GM19043 (cell line): Measurements from ENCODE around the gene CYBC1.

Experiments used
- ATAC-seq: cut with Tn5 transposase; IDR thresholded peaks from one replicate; pipeline ENCODE4 v1.9.1; 2021; ENCODE audit warnings: low read depth; ENCODE audit not compliant: unreplicated experiment

CYBC1 gene

GRCh38 chr17:82450357-82451106 lies at the start of gene CYBC1:
Gene CYBC1 (minus strand): TSS chr17:82450752. CDS start chr17:82449254, 1,498 bp downstream.
- no peak for ATAC-seq

DNA sequence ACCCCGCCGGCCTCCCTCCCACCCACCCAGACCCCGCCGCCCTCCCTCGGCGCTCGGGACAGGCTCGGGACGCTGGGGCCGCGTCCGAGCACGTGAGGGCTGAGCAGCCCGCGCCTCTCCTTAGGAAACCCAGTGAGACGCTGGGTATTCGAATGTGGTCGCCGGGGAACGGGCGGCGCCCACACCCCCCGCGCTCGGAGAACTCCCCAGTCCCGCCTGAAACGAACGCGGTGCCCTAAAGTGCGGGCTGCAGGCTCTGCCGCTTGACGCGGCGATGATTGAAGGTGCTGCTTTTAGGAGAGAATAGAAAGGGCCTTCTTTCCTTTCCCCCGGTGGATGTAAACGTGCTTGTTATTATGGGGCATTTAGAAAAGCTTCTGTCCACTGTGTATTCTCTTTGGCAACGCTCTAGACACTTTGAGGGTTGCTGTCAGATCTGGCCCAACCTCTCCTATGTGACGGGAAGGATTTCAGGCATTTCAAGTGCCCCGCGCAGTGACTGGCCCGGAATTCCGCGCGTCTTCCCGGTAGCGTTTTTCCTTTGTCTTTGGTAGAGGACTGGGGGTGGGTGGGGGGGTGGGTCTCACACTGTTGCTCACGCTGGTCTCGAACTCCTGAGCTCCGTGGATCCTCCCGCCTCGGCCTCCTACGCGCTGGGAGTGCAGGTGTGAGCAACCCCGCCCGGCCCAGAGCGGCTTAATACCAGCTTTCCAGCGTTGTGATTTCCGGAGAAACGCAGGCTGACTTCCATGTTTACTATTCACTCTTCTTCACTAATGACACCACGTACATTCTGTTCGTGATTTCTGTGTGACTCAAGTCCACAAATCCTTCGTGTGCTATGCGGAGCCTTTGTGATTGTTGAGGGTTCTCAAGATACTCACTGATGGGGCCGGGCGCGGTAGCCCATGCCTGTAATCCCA lies 47.2 kb upstream of the CYBC1 start:
- ATAC-seq: no peak

- ATAC-seq: peak; percentile 57
Measured at GRCh38 chr17:82496529-82497434, 46.2 kb upstream of the CYBC1 start.

DNA sequence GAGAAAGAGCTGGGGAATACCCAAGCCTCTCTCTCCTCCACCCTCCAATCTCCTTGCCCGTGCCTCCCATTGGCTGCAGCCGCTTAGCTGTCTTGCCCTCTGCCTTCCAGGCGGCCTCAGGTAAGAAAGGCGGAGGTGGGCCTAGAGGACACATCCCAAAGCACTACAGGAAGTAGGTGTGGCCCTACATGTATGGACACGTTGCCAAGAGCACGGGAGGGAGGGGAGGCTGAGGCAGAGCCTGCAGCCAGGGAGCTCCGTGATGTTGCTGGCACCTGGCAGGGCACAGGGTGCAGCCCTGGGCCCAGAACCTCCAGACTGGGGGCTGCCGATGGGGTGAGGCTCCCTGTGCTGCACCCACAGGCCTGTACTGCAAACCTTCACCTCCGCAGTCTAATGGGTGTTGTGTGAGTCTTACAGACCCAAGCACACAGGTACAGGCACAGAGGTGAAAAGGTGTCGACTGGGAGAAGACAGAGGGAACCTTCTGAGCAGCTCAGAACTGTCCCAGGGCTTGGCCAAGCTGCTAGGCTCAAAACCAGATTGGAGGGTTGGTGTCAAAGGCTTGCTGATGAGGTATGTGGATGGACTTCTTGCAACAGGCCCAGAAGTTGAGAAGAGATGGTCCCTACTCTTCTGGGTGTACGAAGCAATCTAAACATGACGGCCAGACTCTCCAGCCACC lies 45.4 kb upstream of the CYBC1 start:
- ATAC-seq: no peak

DNA sequence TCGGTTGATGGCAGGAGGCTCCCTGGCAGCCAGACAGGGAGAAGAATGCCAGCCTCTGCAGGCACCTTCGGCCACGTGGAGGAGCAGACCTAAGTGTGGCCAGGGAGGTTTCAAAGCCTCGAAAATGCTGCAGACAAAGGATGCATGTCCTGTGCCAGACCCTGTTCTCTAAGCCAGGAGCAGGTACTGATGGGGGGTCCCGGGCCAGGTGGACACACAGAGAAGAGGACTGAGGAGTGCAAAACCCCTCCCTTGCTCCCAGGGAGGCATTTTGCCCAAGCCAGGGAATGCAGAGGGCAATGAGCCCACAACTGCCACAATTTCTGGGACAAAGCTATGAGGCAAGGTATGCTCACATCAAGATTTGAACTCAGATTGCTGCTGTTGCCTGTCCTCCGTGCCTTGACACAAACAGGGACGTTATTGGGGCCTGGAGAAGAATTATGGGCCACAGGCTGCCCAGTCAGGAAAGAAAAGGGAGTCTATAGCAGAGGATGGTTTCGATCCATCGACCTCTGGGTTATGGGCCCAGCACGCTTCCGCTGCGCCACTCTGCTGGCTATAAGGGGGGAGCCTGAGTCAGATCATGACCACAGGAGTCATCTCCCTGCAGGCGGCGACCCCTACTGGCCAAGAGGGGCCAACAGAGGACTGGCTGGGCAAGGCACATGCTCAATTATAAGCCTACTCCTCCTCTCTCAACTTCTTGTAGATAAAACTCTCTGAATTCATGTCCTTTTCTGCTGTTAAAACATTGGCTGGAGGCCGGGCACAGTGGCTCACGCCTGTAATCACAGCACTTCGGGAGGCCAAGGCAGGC lies 43.9 kb upstream of the CYBC1 start:
- peak; percentile 52 for ATAC-seq

GRCh38 chr17:82493226-82493781 lies 42.8 kb upstream of the CYBC1 start:
- no peak for ATAC-seq

- no peak for ATAC-seq
Measured at GRCh38 chr17:82492643-82493225, 42.2 kb upstream of the CYBC1 start.

DNA sequence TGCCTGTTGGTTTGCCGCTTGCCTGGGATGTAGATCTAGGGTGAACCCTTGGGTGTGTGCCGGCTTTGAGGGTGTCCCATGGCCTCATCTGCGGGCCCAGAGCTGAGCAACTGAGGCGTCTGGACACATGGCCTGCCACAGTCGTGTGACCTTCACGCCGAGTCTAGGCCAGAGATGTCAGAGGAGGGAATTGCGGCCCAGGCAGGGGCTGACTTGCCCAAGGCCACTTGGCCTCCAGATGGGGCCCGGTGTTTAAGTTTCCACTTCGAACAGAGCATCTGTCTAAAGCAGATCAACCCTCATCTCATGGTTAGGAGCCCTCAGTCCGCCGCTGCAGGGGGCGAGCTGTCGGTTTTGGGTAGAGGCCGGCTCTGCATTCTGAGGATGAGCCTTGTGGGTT lies 41.0 kb upstream of the CYBC1 start:
- no peak for ATAC-seq

GRCh38 chr17:82491196-82491530 lies 40.6 kb upstream of the CYBC1 start:
- ATAC-seq: no peak

DNA sequence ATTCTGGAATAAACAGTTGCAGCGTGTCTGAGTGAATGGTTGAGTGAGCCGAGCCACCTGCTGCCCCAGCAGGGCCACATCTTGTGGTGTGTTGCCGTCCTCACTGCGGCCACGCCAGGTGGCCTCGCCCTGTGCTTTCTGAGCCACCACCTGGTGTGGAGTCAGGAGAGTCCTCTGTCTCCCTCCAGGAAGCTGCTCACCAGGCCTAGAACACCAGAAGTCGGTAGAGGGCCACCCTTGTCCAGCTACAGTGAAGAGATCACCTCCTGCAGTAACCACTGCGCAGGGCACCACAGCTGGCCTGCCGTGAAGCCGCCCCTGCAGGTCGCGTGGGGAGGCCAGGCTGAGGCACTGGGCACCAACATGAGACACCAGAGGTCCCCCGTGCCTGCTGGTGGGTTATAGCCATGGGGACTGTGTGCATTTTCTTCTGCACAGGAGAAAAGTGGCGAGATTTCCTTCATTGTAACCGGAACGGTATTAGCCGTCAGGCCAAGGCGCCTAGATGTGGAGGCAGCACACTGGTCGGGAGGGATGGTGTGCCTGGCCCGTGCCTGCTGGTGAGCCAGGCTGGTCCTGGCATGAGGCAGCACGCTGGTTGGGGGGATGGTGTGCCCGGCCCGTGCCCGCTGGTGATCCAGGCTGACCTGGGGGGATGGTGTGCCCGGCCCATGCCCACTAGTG lies 40.1 kb upstream of the CYBC1 start:
- ATAC-seq: no peak

- ATAC-seq: no peak
Measured at GRCh38 chr17:82489851-82490511, 39.4 kb upstream of the CYBC1 start.

DNA sequence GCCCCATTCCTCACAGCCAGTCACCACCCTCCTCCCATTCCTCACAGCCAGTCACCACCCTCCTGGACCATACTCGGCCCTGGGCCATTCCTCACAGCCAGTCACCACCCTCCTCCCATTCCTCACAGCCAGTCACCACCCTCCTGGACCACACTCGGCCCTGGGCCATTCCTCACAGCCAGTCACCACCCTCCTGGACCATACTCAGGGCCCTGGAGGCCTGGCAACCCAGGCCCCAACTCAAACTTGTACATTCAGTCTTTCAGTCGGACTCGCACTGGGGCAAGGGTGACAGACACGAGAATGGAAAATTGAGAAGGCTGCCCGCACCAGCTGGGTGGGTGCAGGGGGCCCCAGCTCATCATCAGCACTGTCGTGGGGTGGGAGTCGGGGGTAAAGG lies 38.6 kb upstream of the CYBC1 start:
- no peak for ATAC-seq

- no peak for ATAC-seq
Measured at GRCh38 chr17:82487910-82488309, 37.4 kb upstream of the CYBC1 start.

GRCh38 chr17:82486231-82487094 lies 35.9 kb upstream of the CYBC1 start:
- ATAC-seq: no peak

DNA sequence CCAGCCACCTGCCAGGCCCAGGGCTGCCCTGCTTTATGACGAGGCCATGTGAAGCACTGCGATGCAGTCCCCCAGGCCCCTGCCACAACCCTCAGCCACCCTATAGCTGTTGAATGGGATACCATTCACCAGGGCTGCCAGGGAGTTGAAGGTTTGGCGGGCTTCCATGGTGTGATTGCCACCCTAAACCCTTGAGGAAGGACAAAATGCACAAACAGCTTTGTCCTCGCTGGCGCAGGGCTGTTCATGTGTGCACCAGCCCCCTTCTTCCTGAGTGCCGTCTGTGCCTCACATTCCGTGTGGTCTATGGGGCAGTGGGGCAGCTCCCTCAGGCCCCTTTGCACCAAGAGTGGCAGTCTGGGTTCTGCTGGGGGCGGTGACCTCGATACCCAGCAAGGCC lies 33.3 kb upstream of the CYBC1 start:
- ATAC-seq: no peak

- no peak for ATAC-seq
Measured at GRCh38 chr17:82483204-82483660, 32.7 kb upstream of the CYBC1 start.

- no peak for ATAC-seq
Measured at GRCh38 chr17:82480318-82480717, 29.8 kb upstream of the CYBC1 start.
